RWPE1 (cell line): Measurements from ENCODE around the gene BTD.

Experiments used
- CTCF ChIA-PET: fragments of 350-600 bp; sonication (Branson Sonifier 250); formaldehyde crosslinking; extraction: SDS; loops from one replicate; lab custom pipeline; 2021; lab: Yijun Ruan, JAX
- POLR2A ChIA-PET: fragments of 400-600 bp; formaldehyde crosslinking; extraction: SDS; loops from one replicate; lab custom pipeline; 2020; ENCODE audit warnings: antibody characterized with exemption; ENCODE audit not compliant: low non-redundant PET; lab: Yijun Ruan, JAX
- DNase-seq: peaks from one replicate; pipeline ENCODE4 v3.0.0; 2012; ENCODE audit warnings: low spot score
- H3K27ac ChIP-seq: fragments of 450-650 bp; 2 replicates; pipeline ENCODE4 v1.5.1; 2017
- CTCF ChIP-seq: fragments of 450-650 bp; conservative IDR thresholded peaks from 2 replicates; pipeline ENCODE4 v1.5.1; 2017; ENCODE audit warnings: low read depth, mild to moderate bottlenecking

The BTD gene

GRCh38 chr3:15649341-15649740 lies 47.8 kb downstream of the BTD start:
- ChIA-PET POLR2A (no interaction called here), CTCF (no interaction called here)
- DNase-seq = no peak
- no peak for TF ChIP-seq CTCF
- H3K27ac ChIP-seq = peak overlapping the region; percentile 48

- ChIA-PET CTCF (no interaction called here), POLR2A (no interaction called here)
- DNase-seq = no peak
- TF ChIP-seq CTCF = no peak
- no peak overlapping the region for H3K27ac ChIP-seq
Observed at GRCh38 chr3:15649858-15650257, 48.3 kb downstream of the BTD start.

DNA sequence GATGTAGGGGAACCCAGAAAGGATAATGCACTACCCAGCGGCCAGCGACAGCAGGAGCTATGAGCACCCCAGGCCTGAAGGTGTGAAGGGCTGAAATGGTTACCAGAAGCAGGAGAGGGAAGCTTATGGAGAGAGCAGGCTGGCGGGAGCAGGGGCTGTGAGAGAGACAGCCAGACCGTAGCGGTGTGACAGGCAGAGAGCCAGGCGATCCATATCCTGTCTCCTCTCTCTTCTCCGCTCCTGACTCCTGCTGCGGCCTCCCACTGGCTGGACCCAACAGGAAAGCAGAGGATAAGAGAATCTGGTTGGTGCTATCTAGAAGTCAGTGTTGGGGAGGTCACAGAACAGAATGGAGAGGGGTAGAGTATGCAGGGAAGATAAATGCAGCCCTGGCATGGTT lies 49.9 kb downstream of the BTD start:
- DNase-seq = no peak
- CTCF ChIA-PET = no interaction called here
- POLR2A ChIA-PET = no interaction called here
- no peak overlapping the region for H3K27ac ChIP-seq
- no peak for TF ChIP-seq CTCF

- H3K27ac ChIP-seq = no peak overlapping the region
- DNase-seq = no peak
- no peak for TF ChIP-seq CTCF
- POLR2A ChIA-PET = no interaction called here
- CTCF ChIA-PET = no interaction called here
Observed at GRCh38 chr3:15653321-15653720, 51.8 kb downstream of the BTD start.

DNA sequence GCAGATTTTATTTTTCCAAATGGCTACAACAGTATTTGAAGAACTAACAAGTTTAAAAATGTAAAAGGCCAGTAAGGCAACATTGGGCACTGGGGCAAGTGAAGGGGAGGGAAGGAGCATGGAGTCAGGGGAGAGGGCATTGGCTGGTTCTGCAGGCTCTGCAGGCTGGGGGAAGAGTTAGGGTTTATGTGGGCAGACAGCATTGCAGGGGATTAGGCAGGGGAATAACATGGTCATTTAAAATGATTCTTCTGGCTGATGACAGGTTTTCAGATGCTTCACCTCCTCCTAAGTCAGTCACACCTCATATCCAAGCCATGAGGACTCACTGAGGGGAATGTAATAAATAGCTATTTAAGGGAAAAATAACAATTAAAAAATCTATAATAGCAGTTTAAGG lies 52.6 kb downstream of the BTD start:
- CTCF ChIA-PET = interaction anchor here (0.5 kb wide), 1 partner anchor 47 kb away, joined by 4 read pairs; no protein-coding TSS in a partner anchor
- H3K27ac ChIP-seq = no peak overlapping the region
- no peak for TF ChIP-seq CTCF
- POLR2A ChIA-PET = no interaction called here
- DNase-seq = no peak

GRCh38 chr3:15654891-15655290 lies 53.3 kb downstream of the BTD start:
- no peak for TF ChIP-seq CTCF
- no peak for DNase-seq
- ChIA-PET CTCF (no interaction called here), POLR2A (no interaction called here)
- H3K27ac ChIP-seq = no peak overlapping the region

- ChIA-PET POLR2A (no interaction called here), CTCF (no interaction called here)
- H3K27ac ChIP-seq = no peak overlapping the region
- DNase-seq = no peak
- TF ChIP-seq CTCF = no peak
Observed at GRCh38 chr3:15656342-15656741, 54.8 kb downstream of the BTD start.
